Activated naive CD4-positive, alpha-beta T cell treated with anti-CD3 and anti-CD28 coated beads, Interleukin-2, amount 50 U/mL, for 16 hours (primary cell): ENCODE results near the gene USP22.
"Not testable (repeated sequence)": the region's sequence is repeated elsewhere in the genome, so short reads cannot be mapped to it uniquely, and the experiment has no call there.

Experiments used
- DNase-seq: peaks from one replicate; pipeline ENCODE4 v3.0.0-alpha.2; 2020

The USP22 gene

GRCh38 chr17:21042458-21043295 lies at the start of gene USP22:
Gene USP22 (minus strand): TSS chr17:21043011. CDS start chr17:21042835, 176 bp downstream.
- peak; percentile 44 for DNase-seq

GRCh38 chr17:21090902-21091618 lies 48.2 kb upstream of the USP22 start:
- no peak for DNase-seq

- no peak for DNase-seq
Measured at GRCh38 chr17:21089933-21090901, 47.4 kb upstream of the USP22 start.

GRCh38 chr17:21089145-21089544 lies 46.3 kb upstream of the USP22 start:
- no peak for DNase-seq

- DNase-seq, result no peak
Measured at GRCh38 chr17:21085707-21086106, 42.9 kb upstream of the USP22 start.

- not testable (repeated sequence) for DNase-seq
Measured at GRCh38 chr17:21085280-21085679, 42.5 kb upstream of the USP22 start.

- DNase-seq, result no peak
Measured at GRCh38 chr17:21082001-21082436, 39.2 kb upstream of the USP22 start.

- DNase-seq, result no peak
Measured at GRCh38 chr17:21079196-21079595, 36.4 kb upstream of the USP22 start.

GRCh38 chr17:21078016-21078780 lies 35.4 kb upstream of the USP22 start:
- no peak for DNase-seq

- DNase-seq, result no peak
Measured at GRCh38 chr17:21077281-21077680, 34.5 kb upstream of the USP22 start.

GRCh38 chr17:21076242-21076641 lies 33.4 kb upstream of the USP22 start:
- DNase-seq, result no peak

- no peak for DNase-seq
Measured at GRCh38 chr17:21075739-21076085, 32.9 kb upstream of the USP22 start.

GRCh38 chr17:21072745-21073197 lies 30.0 kb upstream of the USP22 start:
- no peak for DNase-seq

- no peak for DNase-seq
Measured at GRCh38 chr17:21066394-21066793, 23.6 kb upstream of the USP22 start.

GRCh38 chr17:21061971-21062526 lies 19.2 kb upstream of the USP22 start:
- DNase-seq, result no peak

- DNase-seq, result no peak
Measured at GRCh38 chr17:21061158-21061835, 18.5 kb upstream of the USP22 start.

GRCh38 chr17:21059761-21060160 lies 16.9 kb upstream of the USP22 start:
- no peak for DNase-seq

GRCh38 chr17:21058098-21058893 lies 15.5 kb upstream of the USP22 start:
- DNase-seq, result no peak

- not testable (repeated sequence) for DNase-seq
Measured at GRCh38 chr17:21053056-21053455, 10.2 kb upstream of the USP22 start.

- DNase-seq, result no peak
Measured at GRCh38 chr17:21049457-21049856, 6.6 kb upstream of the USP22 start.
